Activated CD4-positive, alpha-beta memory T cell treated with anti-CD3 and anti-CD28 coated beads, Interleukin-2, amount 10 ng/mL, durations not matched to agents 7 days and 5 days (primary cell): ENCODE results near the gene INPP4B. TPM values are rescaled to one million over a fixed set of nuclear protein-coding genes. Genes with fewer than 3 reads are reported as not detected.

Source experiments
- CTCF ChIA-PET: fragments of 350-600 bp; sonication (Branson Sonifier 250); formaldehyde crosslinking; loops from one replicate; lab custom pipeline; 2021; ENCODE audit warnings: antibody characterized with exemption, inconsistent platforms; lab: Charles Lee
- POLR2A ChIA-PET: fragments of 350-600 bp; sonication (Branson Sonifier 250); formaldehyde crosslinking; loops from one replicate; lab custom pipeline; 2021; ENCODE audit warnings: antibody characterized with exemption; lab: Charles Lee
- DNase-seq: peaks from one replicate; pipeline ENCODE4 v3.0.0-alpha.2; 2020
- H3K27ac Mint-ChIP-seq: one replicate; pipeline ENCODE4 v1.8.0; 2021; ENCODE audit warnings: mild to moderate bottlenecking, mixed read lengths
- H3K27me3 Mint-ChIP-seq: one replicate; pipeline ENCODE4 v1.8.0; 2021; ENCODE audit warnings: mixed read lengths
- H3K36me3 Mint-ChIP-seq: one replicate; pipeline ENCODE4 v1.8.0; 2021; ENCODE audit warnings: low read depth, mixed read lengths
- H3K4me1 Mint-ChIP-seq: one replicate; pipeline ENCODE4 v1.8.0; 2021; ENCODE audit warnings: mixed read lengths
- H3K4me3 Mint-ChIP-seq: one replicate; pipeline ENCODE4 v1.8.0; 2021; ENCODE audit warnings: mild to moderate bottlenecking, mixed read lengths
- H3K9me3 Mint-ChIP-seq: one replicate; pipeline ENCODE4 v1.8.0; 2021; ENCODE audit warnings: mixed read lengths
- total RNA-seq, 2 experiments: library from RNA; stranded (reverse); gene quantifications; one replicate each; pipeline ENCODE4 v1.2.3, GENCODE V29; 2021

Gene INPP4B
- total RNA-seq, 2 experiments from 2014 or later = 44.6 to 46.9 TPM

DNA sequence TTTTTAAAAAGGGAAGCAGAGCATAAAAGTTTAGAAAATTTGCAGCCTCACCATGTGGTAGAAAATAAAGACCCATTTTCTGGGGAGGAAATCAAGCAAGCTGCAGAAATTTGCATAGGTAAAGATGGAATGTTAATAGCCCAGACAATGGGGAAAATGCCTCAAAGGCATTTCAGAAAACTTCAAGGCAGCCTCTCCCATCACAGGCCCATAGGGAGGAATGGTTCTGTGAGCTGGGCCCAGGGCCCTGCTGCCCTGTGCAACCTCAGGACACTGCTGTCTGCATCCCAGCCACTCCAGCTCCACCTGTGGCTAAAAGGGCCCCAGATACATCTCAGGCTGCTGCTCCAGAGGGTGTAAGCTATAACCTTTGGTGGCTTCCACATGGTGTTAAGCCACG is 137.9 kb downstream of the INPP4B start:
- ChIA-PET CTCF (no interaction called here), POLR2A (interaction anchor here (1.2 kb wide), 1 partner anchor 9 kb away, joined by 3 read pairs; no protein-coding TSS in a partner anchor)
- H3K27me3 Mint-ChIP-seq = no peaks in the 10 kb centered on the region
- H3K4me1 Mint-ChIP-seq = peaks cover 24% of the 10 kb centered on the region
- peaks cover 16% of the 10 kb centered on the region for H3K9me3 Mint-ChIP-seq
- peaks cover 17% of the 10 kb centered on the region for H3K36me3 Mint-ChIP-seq
- no peak for DNase-seq
- no peak overlapping the region for H3K27ac Mint-ChIP-seq
- no peak overlapping the region for H3K4me3 Mint-ChIP-seq

- peaks cover 21% of the 10 kb centered on the region for H3K4me1 Mint-ChIP-seq
- peaks cover 16% of the 10 kb centered on the region for H3K9me3 Mint-ChIP-seq
- no peak for DNase-seq
- CTCF ChIA-PET = interaction anchor here (0.9 kb wide), 1 partner anchor 139 kb away, joined by 3 read pairs; the partner anchor contains the start of gene INPP4B
- H3K27ac Mint-ChIP-seq = no peak overlapping the region
- H3K27me3 Mint-ChIP-seq = no peaks in the 10 kb centered on the region
- POLR2A ChIA-PET = no interaction called here
- H3K36me3 Mint-ChIP-seq = peaks cover 17% of the 10 kb centered on the region
- no peak overlapping the region for H3K4me3 Mint-ChIP-seq
Observed at GRCh38 chr4:142707401-142707800, 138.7 kb downstream of the INPP4B start.

GRCh38 chr4:142706381-142706780 is 139.7 kb downstream of the INPP4B start:
- POLR2A ChIA-PET = interaction anchor here (0.9 to 1.3 kb wide), 2 partner anchors 10 to 140 kb away, joined by 3 read pairs; no protein-coding TSS in a partner anchor
- Mint-ChIP-seq H3K4me1 (peaks cover 19% of the 10 kb centered on the region), H3K27ac (no peak overlapping the region), H3K9me3 (peaks cover 16% of the 10 kb centered on the region), H3K4me3 (no peak overlapping the region), H3K36me3 (peaks cover 17% of the 10 kb centered on the region), H3K27me3 (no peaks in the 10 kb centered on the region)
- DNase-seq = no peak
- CTCF ChIA-PET = interaction anchor here (0.9 kb wide), 1 partner anchor 140 kb away, joined by 3 read pairs; the partner anchor contains the start of gene INPP4B

GRCh38 chr4:142705820-142706219 is 140.3 kb downstream of the INPP4B start:
- ChIA-PET CTCF (no interaction called here), POLR2A (interaction anchor here (0.6 to 1.3 kb wide), 3 partner anchors 9 to 139 kb away, joined by 3 read pairs; no protein-coding TSS in a partner anchor)
- Mint-ChIP-seq H3K36me3 (peaks cover 17% of the 10 kb centered on the region), H3K27me3 (no peaks in the 10 kb centered on the region), H3K9me3 (peaks cover 15% of the 10 kb centered on the region), H3K27ac (no peak overlapping the region), H3K4me1 (peaks cover 23% of the 10 kb centered on the region), H3K4me3 (no peak overlapping the region)
- no peak for DNase-seq

DNA sequence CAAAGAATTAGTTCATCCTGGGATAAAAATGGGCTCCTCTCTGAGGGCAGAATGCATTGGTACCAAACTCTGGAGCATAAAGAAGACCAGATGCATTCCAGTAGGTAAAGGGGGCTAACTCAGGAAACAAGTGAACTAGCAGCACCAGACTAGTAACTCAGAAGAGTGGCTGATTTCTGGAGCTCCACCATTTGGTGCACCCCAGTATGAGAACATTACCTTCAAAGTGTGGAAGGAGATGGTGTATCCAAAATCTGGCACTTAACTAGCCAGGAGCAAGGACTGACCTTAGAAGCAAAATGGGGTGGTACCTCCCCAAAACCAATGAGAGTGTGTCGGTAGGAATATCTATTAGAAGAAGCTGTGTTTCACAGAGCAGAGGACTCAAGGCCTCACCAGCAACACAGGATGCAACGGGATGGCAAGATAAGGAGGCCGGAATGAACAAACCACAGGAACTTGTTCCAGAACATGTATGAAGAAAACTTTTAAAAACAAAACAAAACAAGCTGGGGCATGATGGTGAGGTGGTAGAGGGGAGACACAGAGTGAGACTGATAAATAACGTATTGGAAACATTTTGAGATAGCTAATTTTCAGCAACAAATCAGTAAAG is 142.3 kb downstream of the INPP4B start:
- peak; percentile 41 for DNase-seq
- peaks cover 4% of the 10 kb centered on the region for H3K9me3 Mint-ChIP-seq
- H3K4me3 Mint-ChIP-seq = no peak overlapping the region
- peaks cover 27% of the 10 kb centered on the region for H3K4me1 Mint-ChIP-seq
- POLR2A ChIA-PET = interaction anchor here (0.6 to 4.7 kb wide), 14 partner anchors 9 to 524 kb away, joined by 3 to 36 read pairs (median 4); no protein-coding TSS in a partner anchor
- peaks cover 15% of the 10 kb centered on the region for H3K36me3 Mint-ChIP-seq
- CTCF ChIA-PET = interaction anchor here (1.2 to 1.6 kb wide), 4 partner anchors 16 to 421 kb away, joined by 3 to 6 read pairs (median 4); no protein-coding TSS in a partner anchor
- no peak overlapping the region for H3K27ac Mint-ChIP-seq
- no peaks in the 10 kb centered on the region for H3K27me3 Mint-ChIP-seq

GRCh38 chr4:142701017-142701416 is 145.1 kb downstream of the INPP4B start:
- no peak for DNase-seq
- H3K9me3 Mint-ChIP-seq = peaks cover 3% of the 10 kb centered on the region
- no peaks in the 10 kb centered on the region for H3K27me3 Mint-ChIP-seq
- H3K4me3 Mint-ChIP-seq = no peak overlapping the region
- peaks cover 9% of the 10 kb centered on the region for H3K36me3 Mint-ChIP-seq
- peaks cover 50% of the 10 kb centered on the region for H3K4me1 Mint-ChIP-seq
- POLR2A ChIA-PET = interaction anchor here (0.7 to 4.7 kb wide), 4 partner anchors 13 to 323 kb away, joined by 3 to 36 read pairs (median 3); no protein-coding TSS in a partner anchor
- H3K27ac Mint-ChIP-seq = peak overlapping the region; percentile 42
- CTCF ChIA-PET = no interaction called here

- Mint-ChIP-seq H3K4me1 (peaks cover 53% of the 10 kb centered on the region), H3K4me3 (no peak overlapping the region)
- POLR2A ChIA-PET = interaction anchor here (0.7 to 4.7 kb wide), 6 partner anchors 14 to 322 kb away, joined by 3 to 36 read pairs (median 3); no protein-coding TSS in a partner anchor
Observed at GRCh38 chr4:142700531-142700930, 145.6 kb downstream of the INPP4B start.

GRCh38 chr4:142698552-142698951 is 147.5 kb downstream of the INPP4B start:
- Mint-ChIP-seq H3K27me3 (no peaks in the 10 kb centered on the region), H3K9me3 (peaks cover 3% of the 10 kb centered on the region), H3K4me1 (peaks cover 53% of the 10 kb centered on the region), H3K27ac (peak overlapping the region; percentile 31), H3K4me3 (no peak overlapping the region), H3K36me3 (peaks cover 9% of the 10 kb centered on the region)
- CTCF ChIA-PET = interaction anchor here (1.4 kb wide), 1 partner anchor 345 kb away, joined by 4 read pairs; no protein-coding TSS in a partner anchor
- no peak for DNase-seq
- POLR2A ChIA-PET = interaction anchor here (1.2 to 1.6 kb wide), 4 partner anchors 10 to 312 kb away, joined by 3 to 8 read pairs (median 4); no protein-coding TSS in a partner anchor

More at GRCh38 chr4:142700531-142700930, 145.6 kb downstream of the INPP4B start:
- no peak for DNase-seq
- peaks cover 9% of the 10 kb centered on the region for H3K36me3 Mint-ChIP-seq
- peak overlapping the region; percentile 22 for H3K27ac Mint-ChIP-seq
- H3K27me3 Mint-ChIP-seq = no peaks in the 10 kb centered on the region
- peaks cover 3% of the 10 kb centered on the region for H3K9me3 Mint-ChIP-seq
- CTCF ChIA-PET = no interaction called here

- DNase-seq = no peak
- peaks cover 3% of the 10 kb centered on the region for H3K9me3 Mint-ChIP-seq
- H3K4me1 Mint-ChIP-seq = peaks cover 52% of the 10 kb centered on the region
- CTCF ChIA-PET = interaction anchor here (1.2 kb wide), 1 partner anchor 18 kb away, joined by 3 read pairs; no protein-coding TSS in a partner anchor
- POLR2A ChIA-PET = interaction anchor here (1.2 kb wide), 1 partner anchor 131 kb away, joined by 4 read pairs; no protein-coding TSS in a partner anchor
- H3K27me3 Mint-ChIP-seq = no peaks in the 10 kb centered on the region
- no peak overlapping the region for H3K27ac Mint-ChIP-seq
- no peak overlapping the region for H3K4me3 Mint-ChIP-seq
- H3K36me3 Mint-ChIP-seq = peaks cover 9% of the 10 kb centered on the region
Observed at GRCh38 chr4:142697928-142698327, 148.2 kb downstream of the INPP4B start.

DNA sequence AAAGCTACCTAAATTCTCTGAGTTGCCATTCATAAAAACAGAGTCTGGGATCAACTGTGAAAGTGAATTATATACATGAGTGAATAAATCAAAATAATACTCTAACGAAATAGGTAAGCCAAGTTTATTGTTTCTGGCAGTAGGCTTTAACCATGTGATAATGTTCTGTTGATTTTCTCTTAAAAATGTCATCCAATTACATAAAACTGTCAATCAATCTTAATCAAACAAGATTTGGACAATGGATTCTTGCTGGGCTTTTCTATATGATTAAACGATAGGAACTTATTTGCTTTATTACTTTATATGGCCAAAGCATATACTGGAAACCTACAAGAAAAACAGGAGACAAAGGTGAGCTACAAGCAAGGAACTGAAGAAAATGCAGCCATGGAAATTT is 148.8 kb downstream of the INPP4B start:
- H3K27ac Mint-ChIP-seq = peak overlapping the region; percentile 21
- no peak for DNase-seq
- H3K9me3 Mint-ChIP-seq = peaks cover 3% of the 10 kb centered on the region
- peaks cover 9% of the 10 kb centered on the region for H3K36me3 Mint-ChIP-seq
- ChIA-PET POLR2A (interaction anchor here (1.2 kb wide), 1 partner anchor 9 kb away, joined by 3 read pairs; no protein-coding TSS in a partner anchor), CTCF (interaction anchor here (1.2 kb wide), 1 partner anchor 19 kb away, joined by 3 read pairs; no protein-coding TSS in a partner anchor)
- peaks cover 50% of the 10 kb centered on the region for H3K4me1 Mint-ChIP-seq
- H3K27me3 Mint-ChIP-seq = no peaks in the 10 kb centered on the region
- no peak overlapping the region for H3K4me3 Mint-ChIP-seq

DNA sequence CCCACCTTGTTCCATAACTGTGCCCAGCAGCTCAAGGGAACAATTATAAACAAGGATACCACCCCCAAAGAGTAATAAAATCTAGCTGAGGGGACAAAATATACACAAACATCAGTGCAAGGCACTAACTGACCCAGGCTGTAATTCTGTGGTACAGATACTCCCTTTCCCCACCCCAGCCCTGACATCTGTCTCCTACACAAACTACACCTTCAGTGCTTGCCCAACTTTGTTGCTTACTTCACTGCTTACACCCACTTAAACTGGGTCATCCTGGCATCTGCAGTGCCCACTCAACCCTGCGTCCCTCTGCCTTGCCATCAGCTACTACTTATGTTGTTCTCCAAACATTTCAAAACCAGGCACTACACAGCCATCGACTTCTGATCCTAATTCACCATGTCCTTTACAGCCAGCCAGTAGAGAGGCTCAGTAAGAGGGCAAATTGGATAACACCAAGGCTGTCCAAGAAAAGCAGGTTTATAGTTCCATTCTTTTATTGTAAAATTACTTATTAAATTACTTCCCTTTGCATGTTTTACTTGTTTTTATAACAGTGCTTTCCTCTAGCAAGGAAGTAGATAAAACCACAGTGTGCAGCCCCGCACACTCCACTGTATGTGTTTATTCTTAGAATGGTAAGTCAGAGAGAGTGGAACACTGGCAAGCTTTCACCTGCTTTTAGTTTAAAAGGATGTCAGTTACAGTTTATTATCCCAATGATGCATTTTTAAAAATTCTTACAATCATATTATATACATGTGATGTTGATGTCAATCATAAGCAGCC is 149.6 kb downstream of the INPP4B start:
- no peak for DNase-seq
- CTCF ChIA-PET = interaction anchor here (1.2 to 1.3 kb wide), 2 partner anchors 17 to 20 kb away, joined by 3 read pairs; no protein-coding TSS in a partner anchor
- H3K4me1 Mint-ChIP-seq = peaks cover 50% of the 10 kb centered on the region
- H3K9me3 Mint-ChIP-seq = peaks cover 3% of the 10 kb centered on the region
- peak overlapping the region; percentile 58 for H3K27ac Mint-ChIP-seq
- no peaks in the 10 kb centered on the region for H3K27me3 Mint-ChIP-seq
- POLR2A ChIA-PET = interaction anchor here (1.1 to 1.2 kb wide), 2 partner anchors 10 to 40 kb away, joined by 3 read pairs; no protein-coding TSS in a partner anchor
- no peak overlapping the region for H3K4me3 Mint-ChIP-seq
- peaks cover 9% of the 10 kb centered on the region for H3K36me3 Mint-ChIP-seq

DNA sequence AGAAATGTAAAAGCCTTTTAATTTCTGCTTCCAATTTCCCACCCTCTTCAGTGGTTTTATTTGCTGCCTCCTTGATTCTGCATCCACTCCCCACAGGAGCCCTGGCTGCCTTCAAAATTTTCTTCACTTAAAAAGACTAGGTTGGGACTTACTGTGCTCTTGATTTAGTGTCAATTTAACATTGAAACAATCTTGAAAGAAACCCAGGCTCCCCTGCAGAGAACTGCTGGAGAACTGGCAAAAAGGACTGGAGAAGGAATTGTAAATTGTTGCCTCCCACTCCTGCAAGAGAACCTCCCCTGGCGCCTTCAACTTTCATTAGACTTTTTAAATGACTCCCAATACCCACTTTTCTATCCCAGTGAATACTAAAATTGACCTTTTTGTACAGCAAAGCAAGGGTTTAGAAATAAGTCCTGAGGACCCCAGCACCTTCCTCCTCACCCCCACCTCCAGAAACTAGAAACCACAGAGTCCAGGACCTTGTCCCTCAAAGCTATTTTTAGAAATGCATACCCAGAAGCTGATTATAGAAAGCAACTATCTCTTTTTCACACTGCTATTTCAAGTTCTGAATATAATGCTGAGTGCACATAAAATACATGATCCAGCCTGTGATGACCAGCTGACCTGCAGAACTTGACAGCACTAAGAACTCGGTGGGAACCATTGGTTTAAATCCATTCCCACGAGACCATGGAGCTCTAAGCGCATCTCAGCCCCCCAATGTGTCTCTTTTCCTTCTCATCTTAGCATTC is 155.5 kb downstream of the INPP4B start:
- H3K36me3 Mint-ChIP-seq = no peaks in the 10 kb centered on the region
- H3K4me3 Mint-ChIP-seq = no peak overlapping the region
- DNase-seq = no peak
- POLR2A ChIA-PET = no interaction called here
- CTCF ChIA-PET = no interaction called here
- H3K27me3 Mint-ChIP-seq = no peaks in the 10 kb centered on the region
- H3K27ac Mint-ChIP-seq = no peak overlapping the region
- H3K4me1 Mint-ChIP-seq = no peaks in the 10 kb centered on the region
- peaks cover 4% of the 10 kb centered on the region for H3K9me3 Mint-ChIP-seq
